ENCODE measurements around the gene PLEKHJ1. TPM values are rescaled to one million over a fixed set of nuclear protein-coding genes. Genes with fewer than 3 reads are reported as not detected.

The PLEKHJ1 gene
- polyA plus RNA-seq, 1 of the 3 experiments (the other 2 are of a cell fraction), result 151 TPM

DNA sequence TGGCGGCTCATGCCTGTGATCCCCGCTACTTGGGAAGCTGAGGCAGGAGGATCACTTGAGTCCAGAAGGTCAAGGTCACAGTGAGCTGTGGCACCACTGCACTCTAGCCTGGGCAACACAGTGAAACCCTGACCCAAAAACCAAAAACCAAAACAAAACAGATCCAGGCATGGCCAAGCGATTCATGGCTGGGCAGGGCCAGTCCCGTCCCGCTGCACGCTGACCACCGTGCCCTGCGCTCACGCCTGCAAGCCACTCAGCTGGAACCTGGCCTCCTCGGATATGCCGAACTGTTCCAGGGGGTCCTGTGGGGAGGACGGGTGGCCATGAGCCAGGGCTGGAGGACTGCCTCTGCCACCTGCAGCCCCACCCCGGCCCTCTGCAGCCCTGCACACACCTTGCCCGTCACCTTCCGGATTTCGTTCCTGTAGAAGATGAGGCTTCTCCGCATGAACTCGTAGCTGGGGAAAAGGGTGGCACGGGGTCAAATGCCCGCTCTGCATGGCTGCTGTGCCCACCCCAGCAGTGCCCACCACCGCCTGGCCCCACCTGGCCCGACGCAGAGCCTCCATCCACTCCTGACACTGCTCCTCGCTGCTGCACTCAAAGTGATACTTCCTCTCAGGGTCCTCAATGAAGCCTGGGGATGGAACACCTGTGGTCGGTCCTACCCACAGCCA, 2.4 kb downstream of the PLEKHJ1 start:
- Histone ChIP-seq H3K36me3 (replicated peaks in 1 of 2; ENCODE audit: control insufficient read depth in 1 of 2, insufficient read depth in 2 of 2, low read length in 1 of 2) (peaks cover 17 to 28% of the 10 kb centered on the region in 2 experiments), H3K4me3 (ENCODE audit: low read depth in 2 of 2, low read length in 1 of 2) (no peak overlapping the region), H3K9ac (peak overlapping the region; percentile 95; the same call in 1 of the 2 replicates), H3K9me2 (no peaks in the 10 kb centered on the region), H2AFZ (ENCODE audit: low read depth) (no peak overlapping the region), H3K4me2 (peak overlapping the region; percentile 98; the same call in 1 of the 2 replicates), H3K27ac (ENCODE audit: low read depth in 2 of 2, low read length in 1 of 2) (no peak overlapping the region), H3K79me2 (ENCODE audit: insufficient read depth) (peaks cover 65% of the 10 kb centered on the region), H3F3A (replicated peaks; ENCODE audit: insufficient read depth) (peaks cover 33% of the 10 kb centered on the region), H3K4me1 (ENCODE audit: control insufficient read depth in 1 of 2, insufficient read depth in 2 of 2, low read depth in 1 of 2, low read length in 1 of 2) (peaks cover 9 to 36% of the 10 kb centered on the region in 2 experiments; a peak in 2 of 4 replicates), H3K9me3 (no peaks in the 10 kb centered on the region), H4K20me1 (ENCODE audit: insufficient read depth) (peaks cover 29% of the 10 kb centered on the region), H3K27me3 (ENCODE audit: insufficient read depth) (no peaks in the 10 kb centered on the region)
- WGBS (ENCODE audit: low lambda C conversion rate), result 98% methylated on average over 16 of the region's 25 CpGs
- TF ChIP-seq GABPA (IDR thresholded peaks at IDR 0.05; ENCODE audit: low read depth) (no peak), NFIC (IDR thresholded peaks at IDR 0.05; ENCODE audit: borderline replicate concordance) (no peak), TAF1 (IDR thresholded peaks at IDR 0.05; ENCODE audit: borderline replicate concordance, low read depth, low read length) (no peak), POLR2AphosphoS5 (IDR thresholded peaks at IDR 0.05; ENCODE audit: low read depth, low read length) (no peak), RCOR1 (IDR thresholded peaks at IDR 0.05; ENCODE audit: low read length) (no peak), SMC3 (IDR thresholded peaks at IDR 0.05; ENCODE audit: low read depth, low read length) (no peak), RXRA (IDR thresholded peaks at IDR 0.05; ENCODE audit: borderline replicate concordance, low read depth) (no peak), FOSL2 (IDR thresholded peaks at IDR 0.05; ENCODE audit: borderline replicate concordance, low read depth) (no peak), YY1 (IDR thresholded peaks at IDR 0.05; ENCODE audit: low read depth) (no peak), USF2 (IDR thresholded peaks at IDR 0.05; ENCODE audit: borderline replicate concordance, low read depth, low read length) (no peak), SIN3A (IDR thresholded peaks at IDR 0.05; ENCODE audit: borderline replicate concordance, low read depth, low read length) (no peak), TCF12 (IDR thresholded peaks at IDR 0.05) (no peak)
- TF ChIP-seq, protein P1, sequence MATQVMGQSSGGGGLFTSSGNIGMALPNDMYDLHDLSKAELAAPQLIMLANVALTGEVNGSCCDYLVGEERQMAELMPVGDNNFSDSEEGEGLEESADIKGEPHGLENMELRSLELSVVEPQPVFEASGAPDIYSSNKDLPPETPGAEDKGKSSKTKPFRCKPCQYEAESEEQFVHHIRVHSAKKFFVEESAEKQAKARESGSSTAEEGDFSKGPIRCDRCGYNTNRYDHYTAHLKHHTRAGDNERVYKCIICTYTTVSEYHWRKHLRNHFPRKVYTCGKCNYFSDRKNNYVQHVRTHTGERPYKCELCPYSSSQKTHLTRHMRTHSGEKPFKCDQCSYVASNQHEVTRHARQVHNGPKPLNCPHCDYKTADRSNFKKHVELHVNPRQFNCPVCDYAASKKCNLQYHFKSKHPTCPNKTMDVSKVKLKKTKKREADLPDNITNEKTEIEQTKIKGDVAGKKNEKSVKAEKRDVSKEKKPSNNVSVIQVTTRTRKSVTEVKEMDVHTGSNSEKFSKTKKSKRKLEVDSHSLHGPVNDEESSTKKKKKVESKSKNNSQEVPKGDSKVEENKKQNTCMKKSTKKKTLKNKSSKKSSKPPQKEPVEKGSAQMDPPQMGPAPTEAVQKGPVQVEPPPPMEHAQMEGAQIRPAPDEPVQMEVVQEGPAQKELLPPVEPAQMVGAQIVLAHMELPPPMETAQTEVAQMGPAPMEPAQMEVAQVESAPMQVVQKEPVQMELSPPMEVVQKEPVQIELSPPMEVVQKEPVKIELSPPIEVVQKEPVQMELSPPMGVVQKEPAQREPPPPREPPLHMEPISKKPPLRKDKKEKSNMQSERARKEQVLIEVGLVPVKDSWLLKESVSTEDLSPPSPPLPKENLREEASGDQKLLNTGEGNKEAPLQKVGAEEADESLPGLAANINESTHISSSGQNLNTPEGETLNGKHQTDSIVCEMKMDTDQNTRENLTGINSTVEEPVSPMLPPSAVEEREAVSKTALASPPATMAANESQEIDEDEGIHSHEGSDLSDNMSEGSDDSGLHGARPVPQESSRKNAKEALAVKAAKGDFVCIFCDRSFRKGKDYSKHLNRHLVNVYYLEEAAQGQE (IDR thresholded peaks at IDR 0.05; ENCODE audit: low read depth, low read length), result no peak
- TF ChIP-seq, protein P2, sequence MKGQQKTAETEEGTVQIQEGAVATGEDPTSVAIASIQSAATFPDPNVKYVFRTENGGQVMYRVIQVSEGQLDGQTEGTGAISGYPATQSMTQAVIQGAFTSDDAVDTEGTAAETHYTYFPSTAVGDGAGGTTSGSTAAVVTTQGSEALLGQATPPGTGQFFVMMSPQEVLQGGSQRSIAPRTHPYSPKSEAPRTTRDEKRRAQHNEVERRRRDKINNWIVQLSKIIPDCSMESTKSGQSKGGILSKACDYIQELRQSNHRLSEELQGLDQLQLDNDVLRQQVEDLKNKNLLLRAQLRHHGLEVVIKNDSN (IDR thresholded peaks at IDR 0.05; ENCODE audit: borderline replicate concordance, low read depth), result no peak
- TF ChIP-seq, protein P3, sequence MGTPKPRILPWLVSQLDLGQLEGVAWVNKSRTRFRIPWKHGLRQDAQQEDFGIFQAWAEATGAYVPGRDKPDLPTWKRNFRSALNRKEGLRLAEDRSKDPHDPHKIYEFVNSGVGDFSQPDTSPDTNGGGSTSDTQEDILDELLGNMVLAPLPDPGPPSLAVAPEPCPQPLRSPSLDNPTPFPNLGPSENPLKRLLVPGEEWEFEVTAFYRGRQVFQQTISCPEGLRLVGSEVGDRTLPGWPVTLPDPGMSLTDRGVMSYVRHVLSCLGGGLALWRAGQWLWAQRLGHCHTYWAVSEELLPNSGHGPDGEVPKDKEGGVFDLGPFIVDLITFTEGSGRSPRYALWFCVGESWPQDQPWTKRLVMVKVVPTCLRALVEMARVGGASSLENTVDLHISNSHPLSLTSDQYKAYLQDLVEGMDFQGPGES (IDR thresholded peaks at IDR 0.05; ENCODE audit: low read depth, low read length), result no peak
- TF ChIP-seq, protein P4, sequence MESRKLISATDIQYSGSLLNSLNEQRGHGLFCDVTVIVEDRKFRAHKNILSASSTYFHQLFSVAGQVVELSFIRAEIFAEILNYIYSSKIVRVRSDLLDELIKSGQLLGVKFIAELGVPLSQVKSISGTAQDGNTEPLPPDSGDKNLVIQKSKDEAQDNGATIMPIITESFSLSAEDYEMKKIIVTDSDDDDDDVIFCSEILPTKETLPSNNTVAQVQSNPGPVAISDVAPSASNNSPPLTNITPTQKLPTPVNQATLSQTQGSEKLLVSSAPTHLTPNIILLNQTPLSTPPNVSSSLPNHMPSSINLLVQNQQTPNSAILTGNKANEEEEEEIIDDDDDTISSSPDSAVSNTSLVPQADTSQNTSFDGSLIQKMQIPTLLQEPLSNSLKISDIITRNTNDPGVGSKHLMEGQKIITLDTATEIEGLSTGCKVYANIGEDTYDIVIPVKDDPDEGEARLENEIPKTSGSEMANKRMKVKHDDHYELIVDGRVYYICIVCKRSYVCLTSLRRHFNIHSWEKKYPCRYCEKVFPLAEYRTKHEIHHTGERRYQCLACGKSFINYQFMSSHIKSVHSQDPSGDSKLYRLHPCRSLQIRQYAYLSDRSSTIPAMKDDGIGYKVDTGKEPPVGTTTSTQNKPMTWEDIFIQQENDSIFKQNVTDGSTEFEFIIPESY (IDR thresholded peaks at IDR 0.05; ENCODE audit: borderline replicate concordance, low read depth), result no peak
- no peak for DNase-seq
- POLR2A ChIA-PET, result no interaction called here
- CTCF ChIA-PET, result interaction anchor here (0.8 to 8.9 kb wide), 7 partner anchors 9 to 297 kb away, joined by 3 to 116 read pairs (median 4); no protein-coding TSS in a partner anchor
